SU-DHL-6 (cell line): ENCODE results near the gene GRIA3.

ENCODE experiments used
- H2AFZ ChIP-seq: fragments of 200-600 bp; sonication (generic); 2 replicates; pipeline ENCODE4 v1.6.1; 2014; ENCODE audit warnings: low read depth, mild to moderate bottlenecking, moderate library complexity, mixed read lengths, antibody characterized with exemption, low read length; ENCODE audit not compliant: severe bottlenecking
- H3F3A ChIP-seq: fragments of 200-600 bp; shearing (Covaris generic); 2 replicates; pipeline ENCODE4 v1.6.0; 2016; ENCODE audit warnings: antibody characterized with exemption, mild to moderate bottlenecking; ENCODE audit not compliant: insufficient read depth
- H3K27ac ChIP-seq: fragments of 200-600 bp; sonication (generic); 2 replicates; pipeline ENCODE4 v1.5.1; 2016; ENCODE audit warnings: low read depth, mild to moderate bottlenecking, low read length, moderate library complexity, mixed read lengths
- H3K27me3 ChIP-seq: fragments of 200-600 bp; sonication (generic), shearing (Covaris generic); 2 replicates; pipeline ENCODE4 v1.6.0; 2014; ENCODE audit warnings: mild to moderate bottlenecking, low read length
- H3K36me3 ChIP-seq: fragments of 200-600 bp; sonication (generic); 2 replicates; pipeline ENCODE4 v1.6.1; 2014; ENCODE audit warnings: mild to moderate bottlenecking, low read length, mixed read lengths
- H3K4me2 ChIP-seq: fragments of 300-600, 200-600 bp; shearing (Covaris generic), sonication (generic); 2 replicates; pipeline ENCODE4 v1.6.0; 2014; ENCODE audit warnings: low read length, low read depth, mild to moderate bottlenecking; ENCODE audit not compliant: poor library complexity, severe bottlenecking
- H3K4me3 ChIP-seq: fragments of 200-600 bp; sonication (generic); 2 replicates; pipeline ENCODE4 v1.5.1; 2014; ENCODE audit warnings: antibody characterized with exemption, low read length, mild to moderate bottlenecking, mixed read lengths; ENCODE audit not compliant: insufficient read depth, poor library complexity, severe bottlenecking
- H3K79me2 ChIP-seq: fragments of 200-600 bp; sonication (generic); 2 replicates; pipeline ENCODE4 v1.6.1; 2014; ENCODE audit warnings: mild to moderate bottlenecking, low read length, moderate library complexity; ENCODE audit not compliant: insufficient read depth
- H3K9ac ChIP-seq: fragments of 200-600 bp; sonication (generic); 2 replicates; pipeline ENCODE4 v1.7.0; 2014; ENCODE audit warnings: mild to moderate bottlenecking, low read length
- H3K9me2 ChIP-seq: fragments of 200-600 bp; sonication (generic); replicated peaks from 2 replicates; pipeline ENCODE4 v1.6.1; 2014; ENCODE audit warnings: low read length; ENCODE audit not compliant: insufficient read depth
- H3K9me3 ChIP-seq: fragments of 200-600 bp; sonication (generic); 2 replicates; pipeline ENCODE4 v1.6.1; 2014; ENCODE audit warnings: low read length, mixed read lengths; ENCODE audit not compliant: insufficient read depth
- H4K20me1 ChIP-seq: fragments of 200-600 bp; sonication (generic); 2 replicates; pipeline ENCODE4 v1.6.1; 2014; ENCODE audit warnings: low read depth, mild to moderate bottlenecking, antibody characterized with exemption, low read length, moderate library complexity, mixed read lengths
- CTCF ChIP-seq: fragments of 200-600 bp; sonication (generic); IDR thresholded peaks from one replicate; pipeline ENCODE4 v1.5.1; 2017; ENCODE audit warnings: antibody characterized with exemption, mild to moderate bottlenecking, low read length, moderate library complexity; ENCODE audit not compliant: insufficient read depth, poor library complexity, severe bottlenecking
- EZH2phosphoT487 ChIP-seq: fragments of 200-600 bp; sonication (generic), shearing (Covaris generic); conservative IDR thresholded peaks from 2 replicates; pipeline ENCODE4 v1.6.1; 2018; ENCODE audit warnings: mild to moderate bottlenecking, antibody characterized with exemption, low read length, moderate library complexity, mixed read lengths

GRIA3 gene

DNA sequence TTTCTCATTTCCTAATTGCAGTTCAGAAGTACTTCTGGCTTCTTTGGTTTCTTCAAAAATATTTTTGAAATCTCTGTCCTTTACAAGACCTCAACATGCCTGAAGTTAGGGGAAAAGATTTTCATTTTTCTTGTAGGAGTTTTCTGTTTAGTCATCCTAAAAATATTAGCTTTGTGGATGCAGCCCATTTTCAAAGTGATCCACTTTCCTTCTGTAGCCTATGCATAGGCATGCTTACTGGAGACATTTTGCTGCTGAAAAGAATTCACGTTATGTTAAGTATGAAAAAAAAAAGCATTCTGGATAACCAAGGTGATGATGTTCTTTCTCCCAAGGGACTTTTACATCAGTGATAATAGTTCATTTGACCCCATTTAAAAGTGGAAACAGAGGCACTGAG, 303.2 kb downstream of the GRIA3 start:
- no peaks in the 10 kb centered on the region for H3K27me3 ChIP-seq

GRCh38 chrX:123487669-123488068, 303.6 kb downstream of the GRIA3 start:
- H4K20me1 ChIP-seq, result no peaks in the 10 kb centered on the region
- no peak overlapping the region for H3K4me3 ChIP-seq
- TF ChIP-seq EZH2phosphoT487, result no peak
- no peak for TF ChIP-seq CTCF
- H3K27me3 ChIP-seq, result no peaks in the 10 kb centered on the region
- no peak overlapping the region for H3K9ac ChIP-seq
- H3K9me2 ChIP-seq, result no peaks in the 10 kb centered on the region
- no peak overlapping the region for H3K4me2 ChIP-seq
- H2AFZ ChIP-seq, result no peak overlapping the region
- H3F3A ChIP-seq, result no peaks in the 10 kb centered on the region
- no peaks in the 10 kb centered on the region for H3K9me3 ChIP-seq
- H3K27ac ChIP-seq, result no peak overlapping the region
- H3K36me3 ChIP-seq, result no peaks in the 10 kb centered on the region
- no peaks in the 10 kb centered on the region for H3K79me2 ChIP-seq

More for the DNA sequence above, 303.2 kb downstream of the GRIA3 start:
- Histone ChIP-seq H3K36me3 (no peaks in the 10 kb centered on the region), H3K27ac (no peak overlapping the region), H3K9ac (no peak overlapping the region), H2AFZ (no peak overlapping the region), H3K4me2 (no peak overlapping the region), H3K9me2 (no peaks in the 10 kb centered on the region), H3K9me3 (no peaks in the 10 kb centered on the region), H3K79me2 (no peaks in the 10 kb centered on the region), H3F3A (no peaks in the 10 kb centered on the region), H4K20me1 (no peaks in the 10 kb centered on the region), H3K4me3 (no peak overlapping the region)
- no peak for TF ChIP-seq EZH2phosphoT487
- TF ChIP-seq CTCF, result no peak

- Histone ChIP-seq H3K4me2 (no peak overlapping the region), H3K27ac (no peak overlapping the region), H3K79me2 (no peaks in the 10 kb centered on the region), H3F3A (no peaks in the 10 kb centered on the region), H3K9ac (no peak overlapping the region), H3K4me3 (no peak overlapping the region), H2AFZ (no peak overlapping the region), H3K36me3 (no peaks in the 10 kb centered on the region), H4K20me1 (no peaks in the 10 kb centered on the region), H3K9me2 (no peaks in the 10 kb centered on the region), H3K9me3 (no peaks in the 10 kb centered on the region), H3K27me3 (no peaks in the 10 kb centered on the region)
- no peak for TF ChIP-seq EZH2phosphoT487
- no peak for TF ChIP-seq CTCF
These were observed 304.9 kb downstream of the GRIA3 start for GRCh38 chrX:123489011-123489410.
